GM12872 (cell line): ENCODE results near the gene OXCT1.

Experiments
- CTCF ChIP-seq: IDR thresholded peaks from 3 replicates; pipeline ENCODE4 v1.5.1; 2011; ENCODE audit warnings: low read depth, mild to moderate bottlenecking, low read length, moderate library complexity; ENCODE audit not compliant: insufficient read depth

OXCT1 gene

GRCh38 chr5:41882765-41883164, 12.5 kb upstream of the OXCT1 start:
- no peak for TF ChIP-seq CTCF

GRCh38 chr5:41878643-41879478, 8.6 kb upstream of the OXCT1 start:
- no peak for TF ChIP-seq CTCF

- TF ChIP-seq CTCF = no peak
Measured at GRCh38 chr5:41878173-41878572, 7.9 kb upstream of the OXCT1 start.

- TF ChIP-seq CTCF = no peak
Measured at GRCh38 chr5:41877408-41877807, 7.2 kb upstream of the OXCT1 start.

GRCh38 chr5:41876678-41877077, 6.5 kb upstream of the OXCT1 start:
- TF ChIP-seq CTCF = no peak

GRCh38 chr5:41875121-41875520, 4.9 kb upstream of the OXCT1 start:
- TF ChIP-seq CTCF = no peak

GRCh38 chr5:41874512-41875060, 4.4 kb upstream of the OXCT1 start:
- TF ChIP-seq CTCF = no peak
